ENCODE measurements around the gene SSUH2.

SSUH2 gene

DNA sequence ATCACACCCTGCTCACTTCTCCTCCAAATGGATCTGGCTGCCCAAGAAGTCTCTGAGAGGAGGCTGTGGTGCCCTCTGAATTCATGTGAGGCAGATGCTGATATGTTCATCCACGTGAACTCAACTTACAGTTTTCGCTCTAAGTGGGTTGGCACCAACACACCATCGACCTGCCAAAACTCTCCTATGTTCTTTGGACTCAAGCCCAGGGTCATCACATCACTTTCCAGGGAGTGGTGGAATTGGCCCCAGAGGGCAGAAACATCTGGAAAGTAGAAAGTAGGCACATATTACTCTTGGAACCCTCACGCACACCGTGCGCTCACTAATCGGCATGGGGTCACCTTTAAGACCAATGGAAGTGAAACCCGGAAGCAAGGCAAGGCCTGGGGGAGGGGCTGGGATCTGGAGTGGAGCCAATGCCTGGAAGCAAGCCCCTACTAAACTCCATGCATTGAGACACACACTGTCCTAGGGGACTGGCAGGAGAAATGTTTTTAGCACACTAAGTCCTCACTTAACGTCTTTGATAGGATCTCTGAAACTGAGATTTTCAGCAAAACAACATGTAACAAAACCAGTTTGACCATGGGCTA is 41.4 kb downstream of the SSUH2 start:
- no peaks in the 10 kb centered on the region for H3K9me3 ChIP-seq (replicated peaks; ENCODE audit: low read length)
- peaks cover 17% of the 10 kb centered on the region for H3K4me1 ChIP-seq (ENCODE audit: control insufficient read depth, insufficient read depth, low read length)
- no peaks in the 10 kb centered on the region for H3K27me3 ChIP-seq (ENCODE audit: control insufficient read depth, insufficient read depth, low read length)
- no peak overlapping the region for H3K9ac ChIP-seq (ENCODE audit: low read depth, low read length)
- H3K36me3 ChIP-seq (ENCODE audit: insufficient read depth, low read length) = no peaks in the 10 kb centered on the region
- no peak overlapping the region for H3K4me3 ChIP-seq (ENCODE audit: low read length)
- no peak overlapping the region for H3K4me2 ChIP-seq (ENCODE audit: low read length)

DNA sequence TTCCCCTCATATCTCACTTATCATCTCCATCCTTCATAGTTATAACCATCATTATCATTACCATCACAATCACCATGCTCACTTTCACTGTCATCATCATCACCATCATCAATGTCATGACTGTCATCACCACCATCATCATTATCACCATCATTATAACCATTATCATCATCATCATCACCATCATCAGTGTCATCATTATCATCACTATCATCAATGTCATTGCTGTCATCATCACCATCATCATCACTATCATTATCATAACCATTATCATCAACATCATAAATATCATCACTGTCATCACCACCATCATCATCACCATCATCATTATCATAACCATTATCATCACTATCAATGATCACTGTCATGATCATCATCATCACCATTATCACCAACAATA is 44.1 kb downstream of the SSUH2 start:
- no peaks in the 10 kb centered on the region for H3K36me3 ChIP-seq (ENCODE audit: insufficient read depth, low read length)
- no peak overlapping the region for H3K9ac ChIP-seq (ENCODE audit: low read depth, low read length)
- no peak overlapping the region for H3K4me3 ChIP-seq (ENCODE audit: low read length)
- H3K4me1 ChIP-seq (ENCODE audit: control insufficient read depth, insufficient read depth, low read length) = peaks cover 19% of the 10 kb centered on the region
- H3K9me3 ChIP-seq (replicated peaks; ENCODE audit: low read length) = no peaks in the 10 kb centered on the region
- no peak overlapping the region for H3K4me2 ChIP-seq (ENCODE audit: low read length)
- H3K27me3 ChIP-seq (ENCODE audit: control insufficient read depth, insufficient read depth, low read length) = no peaks in the 10 kb centered on the region

DNA sequence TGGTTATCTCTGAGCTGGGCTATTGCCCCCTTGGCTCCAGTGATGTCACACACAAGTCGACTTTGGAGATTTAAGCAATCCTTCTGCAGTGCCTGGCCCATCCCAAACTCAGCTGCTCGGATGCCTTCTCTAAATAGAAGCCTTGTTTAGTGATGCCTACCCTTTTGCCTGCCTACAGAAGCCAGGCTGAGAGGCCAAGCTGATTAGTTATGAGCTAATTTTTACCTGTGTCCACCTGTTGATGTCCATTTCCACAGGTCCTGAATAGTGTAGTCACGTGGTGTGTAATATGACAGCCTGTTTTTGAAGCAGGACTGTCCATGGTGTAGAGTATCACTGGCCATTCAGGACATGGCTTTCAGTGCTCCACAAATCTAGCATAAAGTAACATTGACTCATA is 45.5 kb downstream of the SSUH2 start:
- no peak overlapping the region for H3K9ac ChIP-seq (ENCODE audit: low read depth, low read length)
- H3K4me1 ChIP-seq (ENCODE audit: control insufficient read depth, insufficient read depth, low read length) = peaks cover 23% of the 10 kb centered on the region
- no peaks in the 10 kb centered on the region for H3K27me3 ChIP-seq (ENCODE audit: control insufficient read depth, insufficient read depth, low read length)
- H3K4me3 ChIP-seq (ENCODE audit: low read length) = no peak overlapping the region
- no peak overlapping the region for H3K4me2 ChIP-seq (ENCODE audit: low read length)
- no peaks in the 10 kb centered on the region for H3K9me3 ChIP-seq (replicated peaks; ENCODE audit: low read length)
- no peaks in the 10 kb centered on the region for H3K36me3 ChIP-seq (ENCODE audit: insufficient read depth, low read length)

DNA sequence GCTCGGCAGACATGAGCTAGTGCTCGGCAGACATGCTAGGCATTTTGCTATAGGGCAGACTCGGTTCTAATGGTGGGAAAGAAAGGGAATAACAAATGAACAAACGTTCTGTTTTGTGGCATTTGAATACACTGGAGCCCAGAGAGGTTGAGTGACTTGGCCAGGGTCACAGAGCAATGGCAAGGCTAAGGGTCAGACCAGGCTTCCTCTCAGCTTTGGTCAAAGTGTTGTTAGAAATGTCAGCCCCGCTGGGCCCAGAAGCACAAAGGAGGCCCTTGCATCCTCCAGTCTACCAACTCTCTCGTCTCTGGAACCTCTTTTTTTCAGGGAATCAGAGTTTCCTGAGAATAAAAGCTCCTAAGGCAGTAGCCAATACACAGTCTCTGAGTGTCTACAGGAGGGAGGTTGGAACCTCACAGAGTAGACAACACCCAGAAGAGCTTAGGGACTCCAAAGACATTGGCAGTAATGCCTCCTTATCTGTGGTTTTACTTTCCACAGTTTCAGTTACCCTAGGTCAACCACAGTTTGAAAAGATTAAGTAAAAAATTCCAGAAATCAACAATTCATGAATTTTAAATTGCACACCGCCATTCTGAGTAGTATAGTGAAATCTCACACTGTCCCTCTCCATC is 47.3 kb downstream of the SSUH2 start:
- no peak overlapping the region for H3K4me3 ChIP-seq (ENCODE audit: low read length)
- H3K9me3 ChIP-seq (replicated peaks; ENCODE audit: low read length) = no peaks in the 10 kb centered on the region
- no peak overlapping the region for H3K4me2 ChIP-seq (ENCODE audit: low read length)

DNA sequence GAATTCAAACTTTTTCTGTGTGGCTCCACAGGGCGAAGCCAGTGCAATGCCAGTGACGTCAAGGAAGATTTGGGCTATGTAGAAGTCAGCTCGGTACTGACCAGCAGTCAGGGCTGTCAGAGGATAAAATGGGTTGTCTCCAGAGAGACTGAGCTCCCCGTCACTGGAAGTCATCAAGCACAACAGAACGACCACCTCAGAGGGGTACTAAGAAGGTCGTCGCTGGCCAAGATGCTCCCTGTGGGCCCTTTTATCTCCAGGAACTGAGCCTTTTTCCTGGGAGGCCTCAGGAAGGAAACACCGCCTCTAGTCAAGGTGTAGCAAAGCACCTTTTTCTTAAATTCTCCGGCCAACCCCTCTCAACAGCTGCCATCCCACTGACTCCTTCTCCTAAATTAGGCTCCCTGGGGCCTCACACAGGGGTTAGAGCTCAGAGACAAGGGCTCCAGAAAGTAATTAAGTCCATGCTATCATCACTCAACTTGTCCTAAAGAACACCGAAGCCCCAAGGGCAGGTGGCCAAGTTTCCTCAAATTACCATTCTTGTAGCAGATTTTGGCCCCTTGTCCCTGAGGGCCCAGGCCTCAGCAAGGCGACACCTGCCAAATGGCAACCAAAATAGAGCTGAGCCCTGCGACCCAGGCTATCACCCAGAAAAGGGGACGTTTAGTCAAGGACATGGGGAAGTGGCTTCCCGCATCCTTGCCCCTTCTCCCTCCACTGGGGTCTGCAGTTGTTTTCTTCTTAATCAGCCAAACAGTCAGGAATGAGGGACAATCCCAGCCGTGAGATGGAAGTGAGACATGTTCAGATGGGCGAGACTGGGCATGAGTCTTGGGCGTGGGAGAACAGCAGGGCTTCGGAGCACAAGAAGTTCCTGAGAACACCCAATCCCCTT is 48.0 kb downstream of the SSUH2 start:
- no peaks in the 10 kb centered on the region for H3K27me3 ChIP-seq (ENCODE audit: control insufficient read depth, insufficient read depth, low read length)
- no peaks in the 10 kb centered on the region for H3K36me3 ChIP-seq (ENCODE audit: insufficient read depth, low read length)
- peaks cover 32% of the 10 kb centered on the region for H3K4me1 ChIP-seq (ENCODE audit: control insufficient read depth, insufficient read depth, low read length)
- H3K9ac ChIP-seq (ENCODE audit: low read depth, low read length) = no peak overlapping the region
- no peak overlapping the region for H3K4me3 ChIP-seq (ENCODE audit: low read length)
- no peak overlapping the region for H3K4me2 ChIP-seq (ENCODE audit: low read length)
- H3K9me3 ChIP-seq (replicated peaks; ENCODE audit: low read length) = no peaks in the 10 kb centered on the region

More for the DNA sequence above, 47.3 kb downstream of the SSUH2 start:
- Histone ChIP-seq H3K27me3 (ENCODE audit: control insufficient read depth, insufficient read depth, low read length) (no peaks in the 10 kb centered on the region), H3K9ac (ENCODE audit: low read depth, low read length) (no peak overlapping the region), H3K4me1 (ENCODE audit: control insufficient read depth, insufficient read depth, low read length) (peaks cover 32% of the 10 kb centered on the region), H3K36me3 (ENCODE audit: insufficient read depth, low read length) (no peaks in the 10 kb centered on the region)

DNA sequence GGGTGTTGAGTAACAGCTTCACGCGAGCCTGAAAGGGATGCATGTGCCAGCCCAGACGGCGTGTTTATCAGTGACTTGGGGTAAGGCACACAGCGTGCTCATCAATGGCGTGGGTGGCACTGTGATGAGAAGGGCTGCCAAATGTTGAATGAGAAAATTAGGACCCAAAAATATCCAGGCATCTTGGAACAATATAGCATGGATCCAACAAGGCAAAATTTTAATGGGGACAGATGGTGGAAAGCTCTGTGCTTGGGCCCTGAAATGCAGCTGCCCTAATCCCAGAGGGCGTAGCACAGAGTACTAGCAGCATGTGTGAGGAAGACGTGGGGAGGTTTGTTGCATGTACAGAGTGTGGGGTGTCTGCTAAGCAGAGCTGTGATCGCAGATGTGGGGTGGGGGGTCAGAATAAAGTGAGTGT is 48.9 kb downstream of the SSUH2 start:
- no peaks in the 10 kb centered on the region for H3K27me3 ChIP-seq (ENCODE audit: control insufficient read depth, insufficient read depth, low read length)
- peaks cover 32% of the 10 kb centered on the region for H3K4me1 ChIP-seq (ENCODE audit: control insufficient read depth, insufficient read depth, low read length)
- H3K4me2 ChIP-seq (ENCODE audit: low read length) = no peak overlapping the region
- H3K9ac ChIP-seq (ENCODE audit: low read depth, low read length) = no peak overlapping the region
- H3K36me3 ChIP-seq (ENCODE audit: insufficient read depth, low read length) = no peaks in the 10 kb centered on the region
- H3K4me3 ChIP-seq (ENCODE audit: low read length) = no peak overlapping the region
- no peaks in the 10 kb centered on the region for H3K9me3 ChIP-seq (replicated peaks; ENCODE audit: low read length)

DNA sequence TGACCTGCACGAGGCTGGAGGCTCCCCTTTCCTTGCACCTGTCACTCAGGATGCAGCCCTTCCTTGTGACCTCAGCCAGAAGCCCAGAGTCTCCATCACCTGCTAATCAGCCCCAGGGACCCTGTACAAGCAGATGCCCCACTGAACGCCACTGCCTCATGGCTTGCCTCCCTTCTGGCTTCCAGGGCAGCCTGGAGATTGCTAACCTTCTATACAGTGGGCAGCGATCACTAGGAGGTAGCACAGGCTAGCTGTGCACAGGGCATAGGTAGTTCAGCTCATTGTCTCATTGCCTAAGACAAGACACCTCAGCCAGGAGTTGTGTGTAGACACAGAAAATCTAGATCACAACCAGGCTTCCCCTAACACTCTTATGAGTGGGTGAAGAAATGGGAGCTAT is 49.3 kb downstream of the SSUH2 start:
- H3K9ac ChIP-seq (ENCODE audit: low read depth, low read length) = no peak overlapping the region
- no peak overlapping the region for H3K4me2 ChIP-seq (ENCODE audit: low read length)
- no peaks in the 10 kb centered on the region for H3K9me3 ChIP-seq (replicated peaks; ENCODE audit: low read length)
- H3K4me3 ChIP-seq (ENCODE audit: low read length) = no peak overlapping the region
- peaks cover 36% of the 10 kb centered on the region for H3K4me1 ChIP-seq (ENCODE audit: control insufficient read depth, insufficient read depth, low read length)
- no peaks in the 10 kb centered on the region for H3K36me3 ChIP-seq (ENCODE audit: insufficient read depth, low read length)
- no peaks in the 10 kb centered on the region for H3K27me3 ChIP-seq (ENCODE audit: control insufficient read depth, insufficient read depth, low read length)

DNA sequence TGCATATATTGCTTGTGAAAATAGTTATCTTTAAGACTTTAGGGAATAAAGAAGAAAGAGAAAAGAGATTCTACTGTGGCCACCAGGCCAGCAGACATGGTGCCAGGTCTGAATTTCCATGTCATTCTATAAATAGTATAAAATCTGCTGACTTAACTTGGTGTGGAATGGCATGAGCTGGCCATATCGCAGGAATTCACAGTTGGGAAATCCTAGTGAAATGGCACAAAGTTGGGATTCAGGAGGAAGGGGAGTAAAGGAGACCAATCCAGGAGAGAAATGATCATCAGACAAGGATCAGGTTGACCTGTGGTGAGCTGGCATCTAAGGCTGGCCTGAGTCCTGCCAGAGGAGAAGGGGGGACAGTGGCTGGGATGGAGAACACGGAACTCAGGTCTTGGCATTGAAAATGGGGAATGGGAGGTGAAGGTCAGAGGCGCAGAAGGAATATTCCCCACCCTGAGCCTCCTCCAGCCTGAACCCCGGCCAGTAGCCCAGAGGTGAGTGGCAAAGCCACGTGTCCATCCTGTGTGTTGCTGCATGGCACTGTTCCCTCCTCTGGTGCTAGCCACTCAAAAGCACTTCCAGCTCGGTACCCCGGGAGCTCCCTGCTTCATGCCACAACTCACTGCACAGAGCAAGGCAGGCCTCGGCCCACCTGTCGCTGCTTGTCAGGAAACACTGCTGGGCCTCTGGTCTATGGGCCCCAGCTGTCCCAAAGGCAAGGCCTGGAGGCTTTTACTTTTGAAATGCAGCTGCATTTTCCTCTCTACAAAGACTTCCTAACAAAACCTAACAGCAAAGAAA is 51.4 kb downstream of the SSUH2 start:
- H3K9ac ChIP-seq (ENCODE audit: low read depth, low read length) = peak overlapping the region; percentile 54
- no peaks in the 10 kb centered on the region for H3K27me3 ChIP-seq (ENCODE audit: control insufficient read depth, insufficient read depth, low read length)
- H3K36me3 ChIP-seq (ENCODE audit: insufficient read depth, low read length) = no peaks in the 10 kb centered on the region
- peak overlapping the region; percentile 11 for H3K4me2 ChIP-seq (ENCODE audit: low read length)
- peaks cover 43% of the 10 kb centered on the region for H3K4me1 ChIP-seq (ENCODE audit: control insufficient read depth, insufficient read depth, low read length)
- no peaks in the 10 kb centered on the region for H3K9me3 ChIP-seq (replicated peaks; ENCODE audit: low read length)
- peak overlapping the region; percentile 25 for H3K4me3 ChIP-seq (ENCODE audit: low read length)

DNA sequence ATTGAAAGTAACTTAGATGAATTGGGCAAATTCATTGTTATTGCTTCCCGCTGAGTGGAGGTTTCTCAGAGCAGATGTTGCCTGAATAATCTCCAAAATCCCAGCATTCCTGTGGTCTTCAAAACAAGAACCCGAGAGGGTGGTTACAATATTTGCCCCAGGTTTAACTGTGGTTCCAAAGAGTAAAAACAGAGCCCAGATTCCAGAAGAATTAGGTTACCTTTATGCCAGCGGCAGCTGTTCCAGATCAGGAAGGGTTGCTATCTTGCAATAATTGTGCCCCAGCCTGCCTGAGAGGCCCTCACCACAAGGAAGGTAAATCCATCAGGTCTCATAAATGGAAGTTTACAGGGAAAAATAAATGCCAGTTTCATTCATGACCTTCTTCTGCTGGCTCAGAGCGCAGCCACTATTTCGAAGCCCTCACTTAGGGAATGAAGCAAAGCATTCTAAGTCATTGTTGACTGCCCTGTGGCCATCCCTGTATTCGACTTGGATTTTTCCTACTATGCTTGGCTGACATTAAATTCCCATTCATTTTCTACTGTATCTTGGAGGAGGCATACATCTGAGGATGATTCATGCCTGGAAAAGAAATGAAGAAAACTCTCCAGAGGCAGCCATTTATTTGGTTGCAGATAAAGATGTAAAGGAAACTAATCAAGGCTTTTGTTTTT is 54.6 kb downstream of the SSUH2 start:
- Histone ChIP-seq H3K36me3 (ENCODE audit: insufficient read depth, low read length) (no peaks in the 10 kb centered on the region), H3K9ac (ENCODE audit: low read depth, low read length) (peak overlapping the region; percentile 27), H3K4me3 (ENCODE audit: low read length) (no peak overlapping the region), H3K27me3 (ENCODE audit: control insufficient read depth, insufficient read depth, low read length) (no peaks in the 10 kb centered on the region), H3K4me2 (ENCODE audit: low read length) (no peak overlapping the region), H3K9me3 (replicated peaks; ENCODE audit: low read length) (no peaks in the 10 kb centered on the region), H3K4me1 (ENCODE audit: control insufficient read depth, insufficient read depth, low read length) (peaks cover 24% of the 10 kb centered on the region)

DNA sequence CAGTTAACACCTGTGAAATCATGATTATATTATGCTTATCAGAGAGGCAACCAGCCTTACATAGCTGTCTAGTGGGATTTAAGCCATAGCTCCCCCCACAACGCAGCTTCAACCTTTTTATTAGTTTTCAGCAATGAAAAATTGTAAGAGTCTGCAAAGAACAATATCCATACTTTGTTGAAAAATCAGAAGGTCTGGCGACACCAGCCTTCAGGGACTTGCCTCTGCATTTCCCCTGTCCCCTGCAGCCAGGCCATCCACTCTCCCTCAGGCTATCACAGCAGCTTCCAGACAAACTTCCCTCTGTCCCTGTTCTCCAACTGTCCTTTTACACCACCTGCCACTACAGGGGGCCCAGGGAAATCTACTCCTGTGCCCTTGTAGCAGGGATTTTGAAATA is 59.9 kb downstream of the SSUH2 start:
- no peak overlapping the region for H3K4me2 ChIP-seq (ENCODE audit: low read length)
- peaks cover 8% of the 10 kb centered on the region for H3K4me1 ChIP-seq (ENCODE audit: control insufficient read depth, insufficient read depth, low read length)
- H3K36me3 ChIP-seq (ENCODE audit: insufficient read depth, low read length) = no peaks in the 10 kb centered on the region
- H3K4me3 ChIP-seq (ENCODE audit: low read length) = no peak overlapping the region
- H3K27me3 ChIP-seq (ENCODE audit: control insufficient read depth, insufficient read depth, low read length) = no peaks in the 10 kb centered on the region
- H3K9ac ChIP-seq (ENCODE audit: low read depth, low read length) = no peak overlapping the region
- no peaks in the 10 kb centered on the region for H3K9me3 ChIP-seq (replicated peaks; ENCODE audit: low read length)
